ENCODE results near the gene GPR33.

- TF ChIP-seq, protein P1, sequence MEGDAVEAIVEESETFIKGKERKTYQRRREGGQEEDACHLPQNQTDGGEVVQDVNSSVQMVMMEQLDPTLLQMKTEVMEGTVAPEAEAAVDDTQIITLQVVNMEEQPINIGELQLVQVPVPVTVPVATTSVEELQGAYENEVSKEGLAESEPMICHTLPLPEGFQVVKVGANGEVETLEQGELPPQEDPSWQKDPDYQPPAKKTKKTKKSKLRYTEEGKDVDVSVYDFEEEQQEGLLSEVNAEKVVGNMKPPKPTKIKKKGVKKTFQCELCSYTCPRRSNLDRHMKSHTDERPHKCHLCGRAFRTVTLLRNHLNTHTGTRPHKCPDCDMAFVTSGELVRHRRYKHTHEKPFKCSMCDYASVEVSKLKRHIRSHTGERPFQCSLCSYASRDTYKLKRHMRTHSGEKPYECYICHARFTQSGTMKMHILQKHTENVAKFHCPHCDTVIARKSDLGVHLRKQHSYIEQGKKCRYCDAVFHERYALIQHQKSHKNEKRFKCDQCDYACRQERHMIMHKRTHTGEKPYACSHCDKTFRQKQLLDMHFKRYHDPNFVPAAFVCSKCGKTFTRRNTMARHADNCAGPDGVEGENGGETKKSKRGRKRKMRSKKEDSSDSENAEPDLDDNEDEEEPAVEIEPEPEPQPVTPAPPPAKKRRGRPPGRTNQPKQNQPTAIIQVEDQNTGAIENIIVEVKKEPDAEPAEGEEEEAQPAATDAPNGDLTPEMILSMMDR (IDR thresholded peaks at IDR 0.05) = no peak
- TF ChIP-seq, protein P2, sequence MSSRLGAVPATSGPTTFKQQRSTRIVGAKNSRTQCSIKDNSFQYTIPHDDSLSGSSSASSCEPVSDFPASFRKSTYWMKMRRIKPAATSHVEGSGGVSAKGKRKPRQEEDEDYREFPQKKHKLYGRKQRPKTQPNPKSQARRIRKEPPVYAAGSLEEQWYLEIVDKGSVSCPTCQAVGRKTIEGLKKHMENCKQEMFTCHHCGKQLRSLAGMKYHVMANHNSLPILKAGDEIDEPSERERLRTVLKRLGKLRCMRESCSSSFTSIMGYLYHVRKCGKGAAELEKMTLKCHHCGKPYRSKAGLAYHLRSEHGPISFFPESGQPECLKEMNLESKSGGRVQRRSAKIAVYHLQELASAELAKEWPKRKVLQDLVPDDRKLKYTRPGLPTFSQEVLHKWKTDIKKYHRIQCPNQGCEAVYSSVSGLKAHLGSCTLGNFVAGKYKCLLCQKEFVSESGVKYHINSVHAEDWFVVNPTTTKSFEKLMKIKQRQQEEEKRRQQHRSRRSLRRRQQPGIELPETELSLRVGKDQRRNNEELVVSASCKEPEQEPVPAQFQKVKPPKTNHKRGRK (CRISPR knock-in tag; IDR thresholded peaks at IDR 0.05; ENCODE audit: borderline replicate concordance) = no peak
- no peak for TF ChIP-seq ZNF416 (CRISPR knock-in tag; IDR thresholded peaks at IDR 0.05)
- no peak for TF ChIP-seq TEAD4 (CRISPR knock-in tag; IDR thresholded peaks at IDR 0.05)
- TF ChIP-seq ZNF317 (CRISPR knock-in tag; IDR thresholded peaks at IDR 0.05; ENCODE audit: borderline replicate concordance, low read depth) = no peak
- no peak for TF ChIP-seq E2F5 (CRISPR knock-in tag; IDR thresholded peaks at IDR 0.05)
- TF ChIP-seq JUN (CRISPR knock-in tag; IDR thresholded peaks at IDR 0.05) = no peak
These were observed 10.6 kb downstream of the GPR33 start for GRCh38 chr14:31477248-31477647.
